GM12878 (cell line): ENCODE data around the gene CBFB. TPM values are rescaled to one million over a fixed set of nuclear protein-coding genes. Genes with fewer than 3 reads are reported as not detected.
A peak's percentile ranks its signal among the peaks of the same experiment; 100 is the strongest.

ENCODE experiments used
- ATAC-seq: fragments of 200-7000 bp; cut with Tn5 transposase; 3 replicates; pipeline ENCODE4 v1.9.1; 2020; ENCODE audit warnings: mild to moderate bottlenecking, moderate library complexity
- BruUV-seq: library from RNA; stranded (reverse); fragments of 400-500 nt; replicated peaks from 2 replicates; lab custom pipeline; 2021; lab: Mats Ljungman, UMichigan
- CTCF ChIA-PET: fragments of 300-600 bp; sonication (Branson Sonifier 250); formaldehyde crosslinking; extraction: SDS; loops from one replicate; lab custom pipeline; 2021; ENCODE audit warnings: inconsistent platforms; lab: Yijun Ruan, JAX
- POLR2A ChIA-PET: fragments of 350-600 bp; formaldehyde crosslinking; extraction: SDS; loops from one replicate; lab custom pipeline; 2021; ENCODE audit warnings: inconsistent platforms; lab: Charles Lee
- RAD21 ChIA-PET: fragments of 300-600 bp; sonication (Branson Sonifier 250); formaldehyde crosslinking; loops from one replicate; lab custom pipeline; 2023; ENCODE audit warnings: antibody characterized with exemption; ENCODE audit not compliant: unreplicated experiment; lab: Charles Lee
- SMC1A ChIA-PET: fragments of 300-600 bp; sonication (Branson Sonifier 250); formaldehyde crosslinking; loops from one replicate; lab custom pipeline; 2023; ENCODE audit not compliant: unreplicated experiment, uncharacterized antibody; lab: Charles Lee
- DNase-seq: peaks from one replicate; pipeline ENCODE4 v3.0.0-alpha.2; 2011; ENCODE audit warnings: low read depth, low spot score
- FAIRE-seq: peaks from 3 replicates; lab custom pipeline; 2011; peaks lifted over from hg19 to GRCh38; lab: Jason Lieb, UNC
- H2AFZ ChIP-seq: 2 replicates; pipeline ENCODE4 v1.6.0; 2011; ENCODE audit warnings: low read depth, low read length, control low read depth; ENCODE audit not compliant: control insufficient read depth
- H3K27ac ChIP-seq: 2 replicates; pipeline ENCODE4 v1.5.1; 2011; ENCODE audit warnings: control low read depth; ENCODE audit not compliant: control insufficient read depth, insufficient read depth
- H3K27me3 ChIP-seq, 2 experiments: replicated peaks in 1 of 2; 2 replicates each; pipeline versions ENCODE4 v1.6.0 to v1.6.1; 2011; ENCODE audit warnings: low read length in 1 of 2; ENCODE audit not compliant: control insufficient read depth in 2 of 2, insufficient read depth in 2 of 2
- H3K36me3 ChIP-seq, 2 experiments: 2 replicates each; pipeline ENCODE4 v1.5.1; 2011; ENCODE audit warnings: low read length in 1 of 2; ENCODE audit not compliant: control insufficient read depth in 2 of 2, insufficient read depth in 2 of 2
- H3K4me1 ChIP-seq: 2 replicates; pipeline ENCODE4 v1.6.1; 2011; ENCODE audit warnings: mild to moderate bottlenecking, low read length, moderate library complexity, mixed read lengths; ENCODE audit not compliant: control insufficient read depth, insufficient read depth
- H3K4me2 ChIP-seq: 2 replicates; pipeline ENCODE4 v1.6.0; 2011; ENCODE audit warnings: control low read depth; ENCODE audit not compliant: control insufficient read depth, insufficient read depth
- H3K4me3 ChIP-seq: fragments of 200-600 bp; sonication (generic); 2 replicates; pipeline ENCODE4 v1.5.1; 2016
- H3K79me2 ChIP-seq: 2 replicates; pipeline ENCODE4 v1.6.0; 2011; ENCODE audit warnings: low read length; ENCODE audit not compliant: control insufficient read depth, insufficient read depth
- H3K9ac ChIP-seq: 2 replicates; pipeline ENCODE4 v1.8.0; 2011; ENCODE audit warnings: low read length, control low read depth, mixed read lengths; ENCODE audit not compliant: control insufficient read depth, insufficient read depth
- H3K9me3 ChIP-seq: replicated peaks from 3 replicates; pipeline ENCODE4 v1.5.1; 2011; ENCODE audit warnings: mild to moderate bottlenecking, low read length; ENCODE audit not compliant: control insufficient read depth, insufficient read depth
- H4K20me1 ChIP-seq: 2 replicates; pipeline ENCODE4 v1.6.0; 2011; ENCODE audit not compliant: control insufficient read depth, insufficient read depth
- BCL11A ChIP-seq: IDR thresholded peaks from 2 replicates; pipeline ENCODE4 v1.6.1; 2011; ENCODE audit warnings: low read depth, low read length
- BCL3 ChIP-seq: IDR thresholded peaks from 2 replicates; pipeline ENCODE4 v1.6.1; 2011; ENCODE audit warnings: borderline replicate concordance, low read depth, mild to moderate bottlenecking, moderate library complexity, low read length; ENCODE audit not compliant: insufficient read depth, poor library complexity, severe bottlenecking
- CBX3 ChIP-seq: fragments of 200-600 bp; sonication (generic); IDR thresholded peaks from 2 replicates; pipeline ENCODE4 v1.6.1; 2016; ENCODE audit warnings: low read depth, borderline replicate concordance
- E2F8 ChIP-seq: fragments of 450-650 bp; IDR thresholded peaks from 2 replicates; pipeline ENCODE4 v1.6.1; 2018; ENCODE audit warnings: mild to moderate bottlenecking, low read depth, moderate library complexity; ENCODE audit not compliant: partially characterized antibody
- EED ChIP-seq: sonication (generic); IDR thresholded peaks from 2 replicates; pipeline ENCODE4 v1.6.1; 2016; ENCODE audit warnings: antibody characterized with exemption, low read depth
- EP300 ChIP-seq, 2 experiments: fragments of 150-350 bp in 1 of 2; IDR thresholded peaks; 2 replicates each; pipeline ENCODE4 v1.6.1; 2011 to 2012; ENCODE audit warnings: low read depth in 2 of 2, low read length in 2 of 2, borderline replicate concordance in 1 of 2, improper control_type of control experiment in 1 of 2, inconsistent platforms in 1 of 2; ENCODE audit not compliant: control insufficient read depth in 1 of 2
- EZH2 ChIP-seq: IDR thresholded peaks from 2 replicates; pipeline ENCODE4 v1.6.1; 2012; ENCODE audit warnings: low read depth, mild to moderate bottlenecking, control low read depth, inconsistent platforms, low read length, borderline replicate concordance; ENCODE audit not compliant: control insufficient read depth
- FOS ChIP-seq: IDR thresholded peaks from 3 replicates; pipeline ENCODE4 v1.6.1; 2011; ENCODE audit warnings: borderline replicate concordance; ENCODE audit not compliant: insufficient read length; ENCODE audit errors: extremely low read depth
- HDAC6 ChIP-seq: fragments of 200-600 bp; sonication (generic); IDR thresholded peaks from one replicate; pipeline ENCODE4 v1.8.0; 2017; ENCODE audit warnings: antibody characterized with exemption; ENCODE audit not compliant: unreplicated experiment
- HDGF ChIP-seq: fragments of 450-650 bp; IDR thresholded peaks from 2 replicates; pipeline ENCODE4 v1.6.1; 2016; ENCODE audit warnings: antibody characterized with exemption
- MEF2A ChIP-seq: IDR thresholded peaks from 2 replicates; pipeline ENCODE4 v1.6.1; 2011; ENCODE audit warnings: low read depth, mild to moderate bottlenecking, low read length, moderate library complexity; ENCODE audit not compliant: insufficient read depth
- NFIC ChIP-seq: IDR thresholded peaks from 2 replicates; pipeline ENCODE4 v1.6.1; 2012; ENCODE audit warnings: low read depth, mild to moderate bottlenecking, inconsistent platforms, low read length, moderate library complexity
- RCOR1 ChIP-seq: conservative IDR thresholded peaks from 2 replicates; pipeline ENCODE4 v1.6.1; 2012; ENCODE audit warnings: low read depth, low read length, improper control_type of control experiment
- RFX5 ChIP-seq: IDR thresholded peaks from 2 replicates; pipeline ENCODE4 v1.6.1; 2011; ENCODE audit warnings: low read depth, low read length, improper control_type of control experiment
- RUNX3 ChIP-seq: IDR thresholded peaks from 2 replicates; pipeline ENCODE4 v1.6.1; 2012; ENCODE audit warnings: low read length, inconsistent platforms
- SP1 ChIP-seq: IDR thresholded peaks from one replicate; pipeline ENCODE4 v1.6.1; 2011; ENCODE audit warnings: low read depth, low read length
- SPI1 ChIP-seq: IDR thresholded peaks from 2 replicates; pipeline ENCODE4 v1.6.1; 2011; ENCODE audit warnings: low read depth, mild to moderate bottlenecking, low read length, moderate library complexity, borderline replicate concordance; ENCODE audit not compliant: insufficient read depth
- ZNF274 ChIP-seq: IDR thresholded peaks from one replicate; pipeline ENCODE4 v1.8.0; 2011; ENCODE audit not compliant: insufficient read length, insufficient read depth
- WGBS: methylation state at CpG from one replicate; pipeline ENCODE4 v1.1.6; 2016; ENCODE audit warnings: low lambda C conversion rate; ENCODE audit not compliant: insufficient replicate concordance, insufficient coverage; ENCODE audit errors: missing lambda C conversion rate; 5-methylcytosine and 5-hydroxymethylcytosine counted together
- in situ Hi-C: fragments of 300-500 bp; cut with MboI; formaldehyde crosslinking; loops from 9 replicates; pipeline ENCODE4 v1.14.3; 2018; ENCODE audit warnings: mixed read lengths
- intact Hi-C: fragments of 100-400 bp; cut with micrococcal nuclease; formaldehyde crosslinking; loops from one replicate; pipeline ENCODE4 v1.14.2; 2022; ENCODE audit not compliant: unreplicated experiment
- polyA plus RNA-seq, 11 experiments: library from polyadenylated mRNA; depleted of rRNA in 4 of 11; unstranded in 6 of 11; stranded (reverse) in 5 of 11; fragments of >200 nt; fragmentation: Nextera tagmentation in 4 of 11; fragmentation: Illumina TruSeq in 1 of 11; extraction: Ambion mirVana in 4 of 11; extraction: Trizol in 1 of 11; gene quantifications; 1 replicate in 1 of 11; 2 replicates in 10 of 11; pipeline versions ENCODE4 v1.2.1 to v1.2.3, GENCODE V29; 2011 to 2016; ENCODE audit warnings: inconsistent platforms in 2 of 11, missing spikeins in 2 of 11, low read depth in 1 of 11
- total RNA-seq, 4 experiments: library from RNA; depleted of rRNA in 3 of 4; stranded (reverse); fragments of >200 nt in 3 of 4; fragmentation: Illumina TruSeq in 1 of 4; extraction: Trizol in 1 of 4; gene quantifications; 2 replicates each; pipeline versions ENCODE4 v1.2.1 to v1.2.3, GENCODE V29; 2013 to 2021

The CBFB gene
- total and polyA plus RNA-seq, 10 of the 15 experiments (the other 5 are each of a cell fraction or from before 2014, with no cell fraction given), result 25.3 to 83.8 (median 65.7) TPM

DNA sequence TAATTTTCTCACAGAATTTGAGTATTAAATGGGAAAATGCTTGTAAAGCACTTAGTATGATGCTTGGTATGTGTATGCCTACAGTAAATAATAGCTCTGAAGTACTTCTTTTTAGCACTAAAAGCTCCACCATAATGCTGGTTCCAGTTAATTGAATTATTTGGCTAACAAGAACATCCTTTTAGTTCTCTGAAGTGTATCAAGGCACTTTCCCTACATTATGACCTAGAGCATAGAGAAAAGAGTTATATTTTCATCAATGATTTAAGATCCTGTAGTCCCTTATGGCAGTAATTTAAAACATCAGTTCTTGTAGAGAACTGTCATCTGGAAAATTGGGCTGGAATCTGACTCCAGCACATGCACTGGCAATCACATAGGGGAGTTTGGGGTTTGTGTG is 58.9 kb downstream of the CBFB start (continued):
- TF ChIP-seq EZH2 (no peak), RFX5 (no peak), HDAC6 (no peak), FOS (no peak), NFIC (no peak)
- TF ChIP-seq, all 136 proteins: peak for 0

GRCh38 chr16:67088551-67088950 is 59.6 kb downstream of the CBFB start:
- H3K4me2 ChIP-seq, result no peak overlapping the region
- ChIA-PET SMC1A (no interaction called here), RAD21 (no interaction called here), POLR2A (no interaction called here), CTCF (interaction anchor here (2.6 kb wide), 1 partner anchor 70 kb away, joined by 11 read pairs; no protein-coding TSS in a partner anchor)
- 71% methylated on average over 4 of the region's 4 CpGs for WGBS
- H3K27ac ChIP-seq, result peak overlapping the region; percentile 30; the same call in 1 of the 2 replicates
- FAIRE-seq, result no peak
- H3K9ac ChIP-seq, result no peak overlapping the region
- H3K27me3 ChIP-seq, result no peaks in the 10 kb centered on the region
- no peaks in the 10 kb centered on the region for H3K9me3 ChIP-seq
- peaks cover 4% of the 10 kb centered on the region in 2 experiments; a peak in 3 of 4 replicates for H3K36me3 ChIP-seq
- DNase-seq, result no peak
- no TSS peak for BruUV-seq
- H3K79me2 ChIP-seq, result peaks cover 3% of the 10 kb centered on the region
- in situ Hi-C loops (no loop called here), intact Hi-C loops (no loop called here)
- no peaks in the 10 kb centered on the region for H4K20me1 ChIP-seq
- no peak overlapping the region for H2AFZ ChIP-seq
- H3K4me3 ChIP-seq, result no peak overlapping the region
- peaks cover 22% of the 10 kb centered on the region for H3K4me1 ChIP-seq
- ATAC-seq, result no peak
- no peak for TF ChIP-seq RUNX3
- TF ChIP-seq E2F8, result no peak
- TF ChIP-seq BCL3, result no peak
- no peak for TF ChIP-seq BCL11A
- TF ChIP-seq RCOR1, result no peak
- no peak for TF ChIP-seq EED
- TF ChIP-seq CBX3, result no peak
- TF ChIP-seq SP1, result no peak
- no peak for TF ChIP-seq MEF2A
- no peak for TF ChIP-seq ZNF274
- TF ChIP-seq HDGF, result no peak
- no peak for TF ChIP-seq EP300 (IDR thresholded peaks at IDR 0.05; ENCODE audit: borderline replicate concordance in 1 of 2, control insufficient read depth in 1 of 2, low read depth in 2 of 2, low read length in 2 of 2)
- TF ChIP-seq SPI1, result no peak
